Measurements from ENCODE around the gene SGK1. TPM values are rescaled to one million over a fixed set of nuclear protein-coding genes. Genes with fewer than 3 reads are reported as not detected.

SGK1 gene
- total and polyA plus RNA-seq, 2 donors (not counting 1 experiment from before 2014, with no cell fraction given) = 37.3 to 57.8 TPM

DNA sequence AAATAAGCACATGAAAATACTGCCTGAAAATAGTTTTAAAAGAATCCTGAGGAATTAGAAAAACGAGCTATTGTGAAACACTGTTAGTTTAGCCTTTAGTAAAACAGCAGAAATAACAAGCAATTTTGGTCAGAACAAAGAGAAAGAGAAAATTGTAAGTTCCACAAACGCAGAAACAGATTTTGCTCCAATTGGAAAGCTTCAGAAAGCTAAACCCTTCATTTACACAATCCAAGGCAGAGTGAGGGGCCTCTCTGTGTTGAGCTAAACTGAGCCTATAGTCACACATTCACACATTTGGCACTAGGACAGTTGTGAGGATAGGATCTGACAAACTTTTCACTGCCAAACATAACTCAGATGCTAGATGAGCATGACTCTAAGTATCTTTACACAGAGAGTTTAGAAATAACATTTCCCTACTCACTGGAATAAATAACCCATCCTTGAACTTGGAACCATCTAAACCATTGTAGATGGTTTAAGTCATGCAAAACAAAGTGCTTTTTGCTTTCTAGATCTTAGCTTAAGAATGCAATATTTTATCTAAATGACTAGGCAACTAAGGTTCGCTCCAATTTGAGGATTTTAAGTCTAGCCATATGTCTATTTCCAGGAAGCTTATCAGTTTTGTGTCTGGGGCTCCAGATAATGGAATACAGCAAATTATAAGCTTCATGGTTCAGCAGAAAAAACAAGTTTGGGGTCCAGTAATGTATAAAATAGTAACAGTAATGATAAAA, 122.6 kb downstream of the SGK1 start:
- no peak overlapping the region for H3K27ac Mint-ChIP-seq
- ChIA-PET POLR2A (no interaction called here), CTCF (interaction anchor here (1.7 kb wide), 2 partner anchors 17 to 445 kb away, joined by 5 to 9 read pairs; no protein-coding TSS in a partner anchor)
- H3K4me1 Mint-ChIP-seq = peaks cover 18% of the 10 kb centered on the region
- no peaks in the 10 kb centered on the region for H3K9me3 Mint-ChIP-seq (ENCODE audit: insufficient read depth)
- no peaks in the 10 kb centered on the region for H3K27me3 Mint-ChIP-seq
- Histone ChIP-seq H3K27ac (ENCODE audit: low read length in 2 of 2) (no peak overlapping the region), H3K9me3 (ENCODE audit: control extremely low read depth in 1 of 3, control insufficient read depth in 2 of 3, insufficient read depth in 1 of 3, low read length in 2 of 3) (no peaks in the 10 kb centered on the region), H3K4me1 (ENCODE audit: control insufficient read depth in 2 of 2, insufficient read depth in 2 of 2, low read length in 2 of 2) (peaks cover 8 to 11% of the 10 kb centered on the region in 2 donors), H3K36me3 (replicated peaks in 1 of 2; ENCODE audit: control extremely low read depth in 1 of 2, control insufficient read depth in 1 of 2, extremely low read depth in 1 of 2, insufficient read depth in 2 of 2, low read length in 1 of 2) (no peaks in the 10 kb centered on the region), H3K79me2 (ENCODE audit: control insufficient read depth, insufficient read depth, low read length) (no peaks in the 10 kb centered on the region), H2AFZ (ENCODE audit: insufficient read depth, low read depth, low read length, poor library complexity, severe bottlenecking) (no peak overlapping the region), H3K27me3 (replicated peaks in 1 of 4; ENCODE audit: control extremely low read depth in 1 of 4, control insufficient read depth in 3 of 4, insufficient read depth in 4 of 4, low read length in 3 of 4) (no peaks in the 10 kb centered on the region), H4K20me1 (ENCODE audit: control insufficient read depth, insufficient read depth, low read length, poor library complexity, severe bottlenecking) (no peaks in the 10 kb centered on the region), H3K4me3 (ENCODE audit: control extremely low read depth in 1 of 5, extremely low read depth in 1 of 5, insufficient read depth in 1 of 5, low read depth in 2 of 5, low read length in 4 of 5) (no peak overlapping the region), H3K9ac (ENCODE audit: low read length) (no peak overlapping the region), H3K4me2 (replicated peaks; ENCODE audit: low read depth, low read length, poor library complexity, severe bottlenecking) (no peak overlapping the region)
- H3K4me3 Mint-ChIP-seq = no peak overlapping the region
- TF ChIP-seq, protein P1, sequence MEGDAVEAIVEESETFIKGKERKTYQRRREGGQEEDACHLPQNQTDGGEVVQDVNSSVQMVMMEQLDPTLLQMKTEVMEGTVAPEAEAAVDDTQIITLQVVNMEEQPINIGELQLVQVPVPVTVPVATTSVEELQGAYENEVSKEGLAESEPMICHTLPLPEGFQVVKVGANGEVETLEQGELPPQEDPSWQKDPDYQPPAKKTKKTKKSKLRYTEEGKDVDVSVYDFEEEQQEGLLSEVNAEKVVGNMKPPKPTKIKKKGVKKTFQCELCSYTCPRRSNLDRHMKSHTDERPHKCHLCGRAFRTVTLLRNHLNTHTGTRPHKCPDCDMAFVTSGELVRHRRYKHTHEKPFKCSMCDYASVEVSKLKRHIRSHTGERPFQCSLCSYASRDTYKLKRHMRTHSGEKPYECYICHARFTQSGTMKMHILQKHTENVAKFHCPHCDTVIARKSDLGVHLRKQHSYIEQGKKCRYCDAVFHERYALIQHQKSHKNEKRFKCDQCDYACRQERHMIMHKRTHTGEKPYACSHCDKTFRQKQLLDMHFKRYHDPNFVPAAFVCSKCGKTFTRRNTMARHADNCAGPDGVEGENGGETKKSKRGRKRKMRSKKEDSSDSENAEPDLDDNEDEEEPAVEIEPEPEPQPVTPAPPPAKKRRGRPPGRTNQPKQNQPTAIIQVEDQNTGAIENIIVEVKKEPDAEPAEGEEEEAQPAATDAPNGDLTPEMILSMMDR (IDR thresholded peaks at IDR 0.05) = no peak
- TF ChIP-seq EZH2 (IDR thresholded peaks at IDR 0.05; ENCODE audit: borderline replicate concordance, insufficient read depth, low read depth, low read length, poor library complexity, severe bottlenecking) = no peak
- intact Hi-C loops (cut with micrococcal nuclease) = no loop called here
- 80% methylated on average over 1 of the region's 3 CpGs for WGBS (ENCODE audit: insufficient coverage)
- no peak for ATAC-seq (ENCODE audit: low read depth)
- no peak for DNase-seq
